GM12892 (cell line): ENCODE data around the gene C1RL.

ENCODE experiments used
- DNase-seq: peaks from one replicate; pipeline ENCODE4 v3.0.0; 2011; ENCODE audit not compliant: insufficient read length
- FAIRE-seq: peaks from 2 replicates; lab custom pipeline; 2011; peaks lifted over from hg19 to GRCh38; lab: Jason Lieb, UNC
- POLR2A ChIP-seq: IDR thresholded peaks from 2 replicates; pipeline ENCODE4 v1.6.1; 2011; ENCODE audit warnings: low read depth, low read length, control low read depth
- POLR2AphosphoS5 ChIP-seq: IDR thresholded peaks from 2 replicates; pipeline ENCODE4 v1.6.1; 2011; ENCODE audit warnings: low read depth, low read length, control low read depth
- TAF1 ChIP-seq: IDR thresholded peaks from 2 replicates; pipeline ENCODE4 v1.6.1; 2011; ENCODE audit warnings: low read depth, mild to moderate bottlenecking, control low read depth, low read length, borderline replicate concordance

C1RL gene

DNA sequence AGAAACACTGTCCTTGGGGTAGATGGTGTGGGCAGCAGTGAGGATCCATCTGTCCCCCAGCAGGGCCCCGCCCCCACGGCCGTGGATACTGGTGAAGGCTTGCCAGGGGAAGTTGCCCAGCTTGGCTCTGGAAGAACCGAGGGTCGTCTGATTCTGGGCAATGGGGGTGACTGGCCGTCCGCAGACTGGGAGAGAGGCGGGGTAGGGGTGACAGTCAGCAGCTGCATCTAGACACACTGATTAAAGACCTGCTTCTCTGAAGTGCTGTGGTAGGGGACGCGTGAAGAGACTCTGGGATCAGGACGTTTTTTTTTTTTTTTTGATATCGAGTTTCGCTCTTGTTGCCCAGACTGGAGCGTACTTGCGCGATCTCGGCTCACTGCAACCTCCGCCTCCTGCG is 12.0 kb downstream of the C1RL start:
- no peak for FAIRE-seq
- DNase-seq: no peak
- TF ChIP-seq POLR2AphosphoS5 (no peak), TAF1 (no peak), POLR2A (no peak)

DNA sequence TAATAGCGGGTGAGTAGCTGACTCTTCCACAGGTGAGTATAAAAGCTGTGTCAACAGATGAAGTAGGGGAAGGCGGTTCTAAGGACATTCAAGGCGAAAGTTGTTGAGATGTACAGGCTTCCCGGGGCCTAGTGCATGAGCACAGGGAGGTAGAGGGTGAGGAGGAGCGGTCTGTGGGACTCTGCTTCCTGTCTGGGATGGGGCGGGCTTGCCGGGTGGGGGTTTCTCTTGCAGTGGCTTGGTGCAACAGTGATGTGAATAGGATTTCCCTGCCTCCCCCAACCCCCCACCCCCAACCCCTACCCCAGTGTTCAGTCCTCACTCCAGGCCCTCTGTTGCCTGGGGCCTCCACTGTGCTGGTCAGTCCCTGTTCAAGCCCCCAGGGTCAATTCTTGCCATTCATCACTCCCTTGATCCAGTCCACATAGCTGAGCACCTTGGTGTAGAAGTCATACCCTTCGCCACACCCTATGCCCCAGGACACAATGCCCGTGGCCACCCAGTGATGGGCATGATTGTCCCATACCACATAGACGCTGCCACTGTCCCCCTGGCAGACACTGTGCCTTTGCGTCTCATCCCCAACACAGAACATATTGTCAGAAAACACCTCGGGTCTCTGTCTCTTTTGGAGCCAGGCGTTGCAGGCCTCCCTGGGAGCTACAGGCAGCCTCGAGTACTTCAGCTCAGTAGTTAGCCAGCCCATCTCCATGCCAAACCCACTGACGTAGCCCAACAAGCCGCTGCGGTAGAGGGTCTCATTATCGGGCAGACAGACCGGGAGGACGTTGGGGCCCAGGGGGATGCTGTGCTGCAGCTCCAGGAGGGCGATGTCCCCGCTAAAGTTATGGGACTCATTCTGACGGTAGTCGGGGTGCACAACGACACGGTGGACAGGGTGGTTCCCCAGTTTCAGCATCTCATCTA is 12.7 kb downstream of the C1RL start:
- FAIRE-seq: no peak
- no peak for TF ChIP-seq POLR2A
- no peak for TF ChIP-seq TAF1
- no peak for TF ChIP-seq POLR2AphosphoS5
- DNase-seq: no peak

DNA sequence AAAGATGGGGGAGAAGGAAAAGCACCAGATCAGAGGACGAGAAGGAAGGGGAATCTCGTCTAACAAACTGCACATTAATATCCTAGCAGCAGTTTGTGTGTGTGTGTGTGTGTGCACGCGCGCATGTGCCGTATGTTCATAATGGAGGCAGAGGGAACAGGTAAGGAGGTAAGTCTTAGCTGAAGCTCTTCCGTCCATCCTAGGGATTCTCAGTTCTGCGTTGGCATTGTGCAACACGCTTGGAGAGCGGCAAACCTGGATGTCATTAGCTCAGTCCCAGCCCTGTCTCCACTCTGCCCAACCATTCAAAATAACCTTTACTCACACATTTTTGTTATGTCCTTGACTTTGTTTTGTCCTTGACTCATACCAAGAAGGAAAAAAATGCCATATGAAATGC is 15.1 kb downstream of the C1RL start:
- DNase-seq: no peak
- no peak for FAIRE-seq

DNA sequence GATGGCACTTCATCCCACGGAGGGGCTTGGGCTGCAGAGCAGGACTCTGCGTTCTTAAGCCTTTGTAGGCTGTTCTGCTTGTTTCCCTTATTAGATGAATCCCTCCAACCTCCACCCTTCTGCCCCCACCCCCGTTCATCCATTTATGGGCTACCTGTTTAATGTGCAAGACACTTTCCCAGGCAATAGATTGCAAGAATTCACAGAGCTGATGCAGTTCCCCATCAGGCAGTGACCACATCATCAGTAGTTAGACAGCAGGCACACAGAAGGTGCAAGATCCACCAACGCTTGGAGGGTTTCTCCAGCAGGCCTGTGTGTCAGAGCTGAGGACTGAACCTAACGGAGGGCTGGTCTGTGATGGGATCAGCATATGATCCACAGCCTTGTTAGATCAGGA is 15.5 kb downstream of the C1RL start:
- no peak for TF ChIP-seq TAF1
- no peak for TF ChIP-seq POLR2A
- TF ChIP-seq POLR2AphosphoS5: no peak
- FAIRE-seq: no peak

More for the DNA sequence above, 15.1 kb downstream of the C1RL start:
- no peak for TF ChIP-seq TAF1
- no peak for TF ChIP-seq POLR2AphosphoS5

DNA sequence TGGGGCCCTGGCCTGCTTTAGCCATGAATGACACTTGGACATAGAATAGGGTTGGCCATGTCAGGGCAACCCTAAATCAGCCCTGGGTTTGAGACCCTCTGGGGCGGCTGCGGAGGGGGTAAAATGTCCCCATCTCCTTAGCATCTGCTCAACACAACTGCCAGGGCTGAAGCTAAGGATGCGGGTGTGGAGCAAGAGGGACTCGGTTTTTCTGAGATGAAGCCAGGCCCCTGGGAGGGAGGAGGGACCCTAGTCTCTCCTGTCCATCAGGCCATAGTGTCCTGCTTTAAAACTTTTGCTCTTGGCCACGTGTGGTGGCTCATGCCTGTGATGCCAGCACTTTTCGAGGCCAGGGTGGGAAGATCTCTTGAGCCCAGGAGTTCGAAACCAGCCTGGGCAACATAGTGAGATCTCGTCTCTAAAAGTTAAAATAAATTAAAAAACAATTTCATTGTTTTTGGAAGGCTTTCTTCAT is 16.0 kb downstream of the C1RL start:
- no peak for TF ChIP-seq POLR2A
- no peak for TF ChIP-seq POLR2AphosphoS5
- no peak for TF ChIP-seq TAF1
- FAIRE-seq: no peak
- DNase-seq: no peak

More for the DNA sequence above, 15.5 kb downstream of the C1RL start:
- DNase-seq: no peak

DNA sequence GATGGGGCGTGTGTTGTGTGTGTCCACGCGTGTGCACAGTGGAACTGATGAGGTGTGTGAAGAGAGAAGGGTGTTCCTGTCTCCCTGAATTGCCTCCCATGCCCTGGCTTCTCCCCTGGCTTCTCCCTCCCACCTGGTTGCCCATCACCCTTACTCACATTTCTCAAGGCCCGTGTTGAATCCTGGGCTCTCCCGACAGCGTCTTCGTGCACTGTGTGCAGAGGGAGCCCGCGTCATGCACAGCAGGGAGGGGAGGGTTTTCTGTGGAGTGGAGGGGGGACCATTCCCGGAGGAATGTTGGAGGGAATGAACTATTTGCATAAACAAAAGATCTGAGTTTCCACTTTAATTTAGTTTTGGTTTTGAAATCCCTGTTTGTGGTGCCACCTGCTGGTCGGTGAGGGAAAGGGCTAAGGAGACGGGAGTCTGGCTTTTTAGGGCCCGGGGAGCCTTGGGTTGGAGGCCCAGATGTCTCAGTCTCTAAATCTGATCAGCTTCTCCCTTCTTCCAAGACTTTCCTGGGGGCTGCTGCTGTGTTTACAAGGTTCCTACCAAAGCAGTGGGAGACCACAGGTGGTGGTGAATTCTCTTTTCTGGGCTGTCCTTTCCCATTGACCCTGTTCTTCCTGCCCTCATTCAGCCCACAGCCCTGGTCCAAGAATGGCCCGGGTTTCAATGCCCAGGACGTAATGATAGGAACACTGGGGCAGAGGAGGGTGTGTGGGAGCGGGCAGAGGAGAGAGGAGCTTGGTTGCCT is 16.6 kb downstream of the C1RL start, which contains the start of gene C1R:
C1R (minus strand) TSS at position 217 of the 757 bp plus-strand sequence; CDS start at position 160, 57 bp downstream.
- DNase-seq (peak; percentile 56), FAIRE-seq (peak; percentile 89)
- no peak for TF ChIP-seq POLR2AphosphoS5
- no peak for TF ChIP-seq POLR2A
- TF ChIP-seq TAF1: no peak

DNA sequence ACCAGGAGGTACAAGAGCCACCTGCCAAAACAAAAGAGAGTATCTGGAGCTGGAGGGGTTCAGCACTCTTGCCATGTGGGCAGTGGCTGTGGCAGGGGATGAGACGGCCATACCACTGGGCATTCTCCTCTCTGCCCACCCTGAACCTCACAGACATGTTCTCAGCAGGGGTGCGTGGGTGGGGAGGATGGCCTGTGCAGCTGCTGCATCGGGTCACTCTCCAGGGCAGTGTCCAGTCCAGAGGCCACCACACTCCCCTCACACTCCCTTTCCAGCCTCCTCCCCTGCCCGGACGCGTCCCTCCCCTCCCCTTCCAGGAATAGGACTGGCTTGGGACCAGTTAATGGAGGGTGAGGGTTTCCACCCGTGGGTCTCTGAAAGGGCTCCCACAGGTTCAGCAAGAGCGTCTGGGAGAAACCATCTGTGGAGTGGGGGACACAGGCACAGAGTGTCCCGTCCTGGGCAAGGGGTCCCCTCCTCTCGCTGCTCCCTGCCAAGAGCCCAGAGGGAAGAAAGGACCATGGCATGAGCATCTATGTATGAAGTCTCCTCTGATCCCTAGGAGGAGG is 17.3 kb downstream of the C1RL start:
- TF ChIP-seq TAF1 (no peak), POLR2A (no peak), POLR2AphosphoS5 (no peak)
- DNase-seq: no peak
- FAIRE-seq: no peak

DNA sequence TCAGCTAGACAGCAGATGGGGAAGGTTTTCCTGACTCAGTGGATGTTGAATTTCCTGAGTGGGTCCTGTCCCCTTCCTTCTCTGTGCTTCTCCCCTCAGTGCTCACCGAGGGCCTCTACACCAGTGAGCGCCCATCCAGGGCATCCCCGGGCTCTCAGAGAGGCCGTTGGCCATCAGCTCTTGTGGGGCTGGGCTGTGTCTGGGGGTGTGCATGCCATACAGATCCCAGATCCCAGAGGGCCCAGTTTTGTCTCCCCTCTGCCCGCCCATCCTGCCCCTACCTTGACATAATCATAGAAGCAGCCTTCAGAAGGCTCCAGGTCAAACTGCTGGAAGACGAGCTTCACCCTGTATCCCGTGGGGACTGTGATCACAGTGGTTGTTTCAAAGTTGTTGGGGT is 17.8 kb downstream of the C1RL start:
- DNase-seq (no peak), FAIRE-seq (no peak)
- TF ChIP-seq TAF1 (no peak), POLR2AphosphoS5 (no peak), POLR2A (no peak)

DNA sequence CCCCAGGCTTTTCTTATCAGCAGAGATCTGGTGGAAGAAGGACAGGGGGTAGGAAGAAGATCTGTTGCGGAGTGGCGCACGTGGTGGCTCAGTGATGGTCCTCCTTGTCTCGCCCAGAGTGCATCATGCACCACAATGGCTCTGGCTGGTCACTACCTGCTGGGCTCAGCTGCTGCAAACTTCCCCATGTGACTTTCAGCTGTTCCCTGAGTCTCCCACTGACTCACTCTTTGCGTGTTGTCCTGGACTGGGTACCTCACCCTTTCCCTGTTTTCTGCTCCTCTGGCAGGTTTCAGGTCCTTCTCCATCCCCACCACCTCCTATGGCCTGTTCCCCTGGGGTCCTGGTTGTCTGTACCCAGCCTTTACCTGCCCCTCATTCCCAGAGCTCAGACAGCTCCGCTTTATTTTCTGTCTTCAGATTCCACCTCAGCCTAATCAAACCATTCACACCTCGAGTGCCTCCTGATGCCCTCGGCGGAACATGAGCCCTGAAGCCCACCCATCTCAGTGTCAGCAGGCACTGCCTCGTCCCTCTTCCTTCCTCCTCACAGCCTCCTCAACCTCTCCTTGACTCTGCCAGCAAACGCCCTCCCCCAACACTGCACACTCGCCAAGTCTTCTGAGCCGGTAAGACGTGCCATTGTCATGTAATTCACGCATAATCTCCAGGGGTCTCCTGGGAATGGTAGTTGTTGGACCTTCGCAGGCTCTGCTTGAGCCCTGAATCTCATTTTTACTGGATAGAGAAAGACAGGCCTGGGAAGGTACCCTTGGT is 18.6 kb downstream of the C1RL start:
- FAIRE-seq (no peak), DNase-seq (no peak)
- TF ChIP-seq POLR2A (no peak), TAF1 (no peak), POLR2AphosphoS5 (no peak)

DNA sequence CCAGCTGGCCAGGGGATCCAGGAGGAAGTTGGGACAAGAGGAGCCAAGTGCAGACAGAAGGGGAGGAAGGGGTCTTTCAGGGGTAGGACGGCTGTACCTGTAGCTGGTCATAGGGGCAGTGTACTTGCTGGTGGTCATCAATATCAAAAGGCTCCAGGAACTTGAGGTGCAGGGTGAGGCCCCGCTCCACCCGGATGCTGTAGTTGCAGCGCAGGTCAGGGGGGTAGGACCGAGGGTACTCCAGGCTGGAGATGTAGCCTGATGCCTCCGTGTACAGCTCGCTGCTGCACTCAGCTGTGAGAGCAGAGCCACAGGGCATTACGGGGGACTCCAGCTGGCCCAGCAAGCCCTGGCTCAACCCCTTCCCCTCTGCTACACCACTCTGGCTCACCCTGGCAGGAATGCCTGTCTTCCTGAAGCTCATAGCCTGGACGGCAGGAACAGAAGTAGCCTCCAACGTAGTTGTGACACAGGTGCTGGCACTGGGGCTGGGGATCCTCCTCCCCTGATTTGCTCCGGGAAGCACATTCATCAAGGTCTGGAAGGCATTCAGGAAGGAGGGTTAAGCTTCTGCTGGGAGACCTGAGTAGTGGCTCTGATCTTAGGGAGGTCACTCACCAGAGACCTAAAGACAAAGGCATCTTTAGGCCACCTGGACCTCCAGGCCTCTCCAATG is 19.7 kb downstream of the C1RL start:
- FAIRE-seq (no peak), DNase-seq (no peak)
- TF ChIP-seq POLR2AphosphoS5 (no peak), TAF1 (no peak), POLR2A (no peak)

DNA sequence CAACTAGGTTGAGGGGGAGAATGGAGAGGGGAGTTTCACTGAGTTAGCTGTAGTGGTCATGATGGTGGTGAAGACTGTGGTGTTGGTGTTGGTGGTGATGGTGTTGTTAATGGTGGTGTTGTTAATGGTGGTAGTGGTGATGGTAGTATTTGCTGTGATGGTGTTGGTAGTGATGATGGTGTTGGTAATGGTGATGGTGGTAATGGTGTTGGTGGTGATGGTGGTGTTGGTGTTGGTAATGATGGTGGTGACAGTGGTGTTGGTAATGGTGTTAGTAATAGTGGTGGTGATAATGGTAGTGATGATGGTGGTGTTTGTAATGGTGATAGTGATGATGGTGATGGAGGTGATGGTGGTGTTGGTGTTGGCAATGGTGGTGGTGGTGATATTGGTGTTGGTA is 25.9 kb downstream of the C1RL start:
- TF ChIP-seq POLR2A (no peak), POLR2AphosphoS5 (no peak), TAF1 (no peak)
- no peak for DNase-seq
- FAIRE-seq: no peak
